Caki2 (cell line): ENCODE data around the gene BPTF. TPM values are rescaled to one million over a fixed set of nuclear protein-coding genes. Genes with fewer than 3 reads are reported as not detected.
"Not testable (repeated sequence)": the region's sequence is repeated elsewhere in the genome, so short reads cannot be mapped to it uniquely, and the experiment has no call there.

Experiments
- DNase-seq: peaks from one replicate; pipeline ENCODE4 v3.0.0-alpha.2; 2015; ENCODE audit warnings: low read depth
- in situ Hi-C: cut with HindIII; loops from 2 replicates; pipeline ENCODE4 v1.10.0; 2016; ENCODE audit warnings: low sequenced_read_pairs, low pct_unique_long_range_greater_than_20kb, mixed read lengths
- total RNA-seq: library from RNA; depleted of rRNA; stranded (reverse); fragments of >200 nt; shearing (Covaris generic); gene quantifications from 2 replicates; pipeline ENCODE4 v1.2.3, GENCODE V29; 2014; ENCODE audit warnings: low replicate concordance; rRNA removed

Gene BPTF
- total RNA-seq, 1 experiment from 2014 or later = 29.8 TPM

DNA sequence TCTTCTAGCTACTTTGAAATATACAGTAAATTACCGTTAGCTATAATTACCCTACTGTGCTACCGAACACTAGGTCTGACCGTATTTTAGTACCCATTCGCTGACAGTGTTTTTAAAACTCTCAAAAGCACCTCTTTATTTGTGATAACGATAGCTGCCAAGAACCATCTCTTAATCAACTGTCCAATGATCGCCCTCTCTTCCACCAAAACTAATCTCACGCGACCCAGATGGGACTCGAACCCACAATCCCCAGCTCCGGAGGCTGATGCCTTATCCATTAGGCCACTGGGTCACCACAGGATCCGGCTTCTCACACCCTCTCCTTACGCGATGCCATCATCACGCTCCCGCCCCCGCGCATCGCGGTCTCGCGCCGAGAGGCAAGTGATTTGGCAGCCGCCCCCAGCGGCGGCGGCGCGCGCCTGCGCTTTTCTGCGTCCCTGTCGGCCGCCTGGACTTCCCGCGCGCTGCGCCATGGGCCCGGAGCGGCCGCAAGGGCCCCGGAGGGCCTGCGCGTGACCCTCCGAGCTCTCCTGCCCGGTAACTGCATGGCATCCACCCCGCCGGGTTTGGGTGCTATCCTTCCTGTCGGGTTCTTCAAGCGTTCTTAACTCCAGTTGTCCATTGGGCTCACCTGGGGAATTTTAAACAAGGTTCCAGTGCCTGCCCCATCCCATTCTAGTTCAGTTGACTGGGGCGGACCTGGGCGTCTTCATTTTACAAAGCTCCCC is 194.5 kb downstream of the BPTF start:
- DNase-seq = peak; percentile 97
- in situ Hi-C loops = no loop called here

- DNase-seq = no peak
- in situ Hi-C loops = no loop called here
These were observed 195.1 kb downstream of the BPTF start for GRCh38 chr17:68020409-68020756.

DNA sequence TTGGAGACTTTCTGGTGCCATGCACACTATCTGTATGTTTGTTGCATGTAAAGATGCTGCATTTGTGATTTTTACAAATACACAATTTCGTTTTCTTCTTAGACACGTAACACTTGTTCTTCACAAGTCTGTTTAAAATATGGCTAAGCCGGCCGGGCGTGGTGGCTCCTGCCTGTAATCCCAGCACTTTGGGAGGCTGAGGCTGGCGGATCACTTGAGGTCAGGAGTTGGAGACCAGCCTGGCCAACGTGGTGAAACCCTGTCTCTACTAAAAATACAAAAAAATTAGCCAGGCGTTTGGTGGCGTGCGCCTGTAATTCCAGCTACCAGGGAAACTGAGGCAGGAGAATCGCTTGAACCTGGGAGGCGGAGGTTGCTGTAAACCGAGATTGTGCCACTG is 195.5 kb downstream of the BPTF start:
- in situ Hi-C loops, DNase-seq: not testable (repeated sequence)

DNA sequence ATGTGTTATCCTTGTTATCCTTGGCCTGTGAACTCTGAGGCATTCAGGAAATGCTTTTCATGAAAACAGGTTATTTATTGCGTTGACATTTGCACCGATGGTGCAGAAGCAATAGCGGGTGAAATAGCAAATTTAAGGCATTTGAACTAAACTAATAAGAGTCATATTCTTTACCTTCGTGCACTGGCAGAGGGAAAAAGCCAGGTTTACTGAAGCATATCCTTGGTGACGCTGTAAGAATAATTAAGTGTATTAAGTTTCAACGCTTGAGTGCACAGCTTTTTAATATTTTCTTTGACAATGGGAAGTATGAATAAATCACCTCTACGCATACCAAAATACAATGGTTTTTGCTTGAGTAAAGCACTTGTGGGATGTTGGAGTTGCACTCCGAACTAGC is 196.7 kb downstream of the BPTF start:
- no peak for DNase-seq
- in situ Hi-C loops = no loop called here

DNA sequence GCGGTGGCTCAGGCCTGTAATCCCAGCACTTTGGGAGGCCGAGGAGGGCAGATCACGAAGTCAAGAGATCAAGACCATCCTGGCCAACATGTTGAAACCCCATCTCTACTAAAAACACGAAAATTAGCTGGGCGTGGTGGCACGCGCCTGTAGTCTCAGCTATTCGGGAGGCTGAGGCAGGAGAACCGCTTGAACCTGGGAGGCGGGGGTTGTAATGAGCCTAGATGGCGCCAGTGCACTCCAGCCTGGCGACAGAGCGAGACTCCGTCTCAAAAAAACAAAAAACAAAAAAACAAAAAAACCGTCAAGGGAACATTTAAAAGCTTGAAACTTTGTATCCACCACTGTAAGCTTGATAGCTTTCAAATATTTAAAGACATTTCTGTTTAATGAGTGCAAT is 197.2 kb downstream of the BPTF start:
- DNase-seq, in situ Hi-C loops: not testable (repeated sequence)

DNA sequence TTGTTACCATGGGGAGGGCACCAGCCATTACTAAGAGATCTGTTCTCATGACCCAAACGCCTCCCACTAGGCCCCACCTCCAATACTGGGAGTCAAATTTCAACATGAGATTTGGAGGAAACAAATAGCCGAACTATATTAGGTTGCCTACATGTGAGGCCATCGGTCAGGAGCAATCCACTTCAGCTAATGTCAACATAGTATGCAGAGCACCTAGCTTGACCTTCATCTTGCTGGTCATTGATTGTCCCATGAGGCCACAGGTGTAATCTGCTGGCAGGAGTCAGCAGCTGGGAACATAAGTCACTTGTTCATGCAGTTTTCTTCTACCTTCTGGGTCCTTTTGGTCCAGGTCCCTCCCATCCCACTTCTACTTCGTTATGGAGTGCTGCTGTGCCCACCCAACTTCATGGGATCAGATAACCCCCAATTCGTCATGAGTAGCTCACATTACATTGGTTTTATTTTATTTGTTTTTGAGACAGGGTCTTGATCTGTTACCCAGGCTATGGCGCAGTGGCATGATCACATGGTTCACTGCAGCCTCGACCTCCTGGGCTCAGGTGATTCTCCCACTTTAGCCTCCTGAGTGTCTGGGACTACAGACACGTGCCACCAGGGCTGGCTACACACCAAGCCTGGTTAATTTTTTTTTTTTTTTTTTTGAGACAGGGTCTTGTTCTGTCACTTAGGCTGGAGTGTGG is 204.4 kb downstream of the BPTF start:
- DNase-seq = peak; percentile 42
- in situ Hi-C loops = no loop called here

Other genes with a start within 250 kb of the BPTF start
- gene NOL11, start 107.6 kb upstream of the BPTF start, total RNA-seq = 46.8 and 64.5 TPM in 2 replicates
- 22.0 and 24.7 TPM in 2 replicates for gene C17orf58, start 171.0 kb downstream of the BPTF start, total RNA-seq
- 111 and 134 TPM in 2 replicates for gene KPNA2, start 210.2 kb downstream of the BPTF start, total RNA-seq